Hindlimb muscle (tissue), 1 donor: ENCODE results near the gene CASR. TPM values are rescaled to one million over a fixed set of nuclear protein-coding genes. Genes with fewer than 3 reads are reported as not detected.

Experiments
- DNase-seq: peaks from one replicate; pipeline ENCODE4 v3.0.0-alpha.2; 2013
- polyA plus RNA-seq: library from polyadenylated mRNA; unstranded; fragments of 120-200 nt; gene quantifications from one replicate; pipeline ENCODE4 v1.2.1, GENCODE V29; 2013; ENCODE audit not compliant: insufficient read length

The CASR gene
- polyA plus RNA-seq, 1 donor = not detected

DNA sequence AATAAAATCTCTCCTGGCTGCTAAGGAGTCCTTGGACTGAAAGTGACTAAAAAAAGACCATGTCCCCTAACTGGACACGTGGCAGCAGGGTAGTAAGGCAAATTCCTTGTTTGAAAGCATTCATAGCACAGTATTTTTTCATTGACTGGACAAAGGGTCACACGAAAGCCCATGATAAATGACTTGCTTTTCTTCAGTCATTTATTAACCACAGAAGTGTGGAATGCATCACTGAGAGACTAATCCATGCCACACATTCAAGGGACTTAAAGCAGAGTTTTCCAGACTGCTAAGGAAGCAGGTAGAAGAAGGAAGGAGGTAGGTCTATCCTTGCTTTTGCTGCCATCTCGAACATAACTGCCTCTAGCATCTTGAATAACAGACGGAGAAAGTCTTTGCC is 31.2 kb downstream of the CASR start:
- DNase-seq = no peak

DNA sequence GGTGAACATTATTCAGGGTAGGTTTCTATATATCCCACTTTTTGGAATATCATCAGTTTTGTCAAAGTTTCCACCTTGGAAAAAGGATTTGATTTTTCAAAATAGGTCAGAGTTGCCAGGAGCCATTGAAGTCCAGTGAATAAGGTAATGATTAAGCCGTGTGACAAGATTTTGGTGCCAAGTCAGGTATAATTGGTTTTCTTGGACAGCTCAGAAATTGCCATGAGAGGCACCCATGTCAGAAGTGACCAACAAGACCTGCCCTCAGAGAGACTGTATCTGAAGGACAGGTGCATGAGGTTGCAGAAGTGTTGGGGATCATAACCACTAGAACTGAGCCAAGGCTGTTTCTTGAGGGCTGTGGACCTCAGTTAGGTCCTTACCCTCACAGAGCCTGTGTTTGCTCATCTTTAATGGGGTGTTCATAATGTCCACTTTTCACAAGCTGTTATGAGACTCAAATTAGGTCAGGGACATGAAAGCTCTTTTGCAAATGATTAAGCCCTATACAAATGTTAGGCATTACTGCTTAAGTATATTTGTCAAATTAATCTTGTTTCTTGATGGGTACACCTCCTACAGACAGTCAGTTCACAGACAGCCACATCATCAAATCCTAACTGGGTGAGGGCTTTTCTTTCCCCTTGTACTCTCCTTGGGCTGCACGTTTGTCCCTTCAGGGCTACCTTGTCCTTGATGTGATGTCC is 32.3 kb downstream of the CASR start:
- DNase-seq = no peak

GRCh38 chr3:122217901-122218300 is 34.4 kb downstream of the CASR start:
- no peak for DNase-seq

DNA sequence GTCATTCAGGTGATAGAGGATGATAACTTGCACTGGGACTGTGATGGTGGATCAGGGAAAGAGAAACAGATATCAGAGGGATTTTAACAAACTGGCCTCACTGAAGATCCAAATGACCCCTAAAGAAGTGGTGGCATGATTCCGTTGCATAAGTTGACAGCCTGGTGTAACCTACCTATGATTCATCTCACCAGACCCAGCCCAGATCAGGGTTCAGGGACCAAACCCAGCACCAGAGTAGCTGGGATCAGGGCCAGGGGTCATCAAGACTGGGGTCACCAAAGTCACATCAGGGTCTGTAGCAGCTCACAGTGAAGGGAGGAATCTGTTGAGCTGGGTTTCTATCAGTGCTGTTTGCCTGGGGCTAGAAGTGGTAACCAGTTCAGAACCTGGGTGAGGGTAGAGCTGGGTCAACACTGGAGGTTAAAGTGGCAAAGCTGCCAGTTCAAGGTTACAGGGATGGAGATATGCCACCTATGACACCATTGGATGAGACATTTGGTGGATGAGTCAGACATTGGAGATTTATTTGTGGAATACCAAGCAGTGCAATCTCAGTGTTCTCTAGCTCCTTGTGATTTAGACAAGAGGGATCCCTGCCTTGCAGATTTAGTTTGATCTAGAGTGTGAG is 35.9 kb downstream of the CASR start:
- DNase-seq = no peak

- no peak for DNase-seq
Measured at GRCh38 chr3:122227036-122227781, 43.7 kb downstream of the CASR start.

DNA sequence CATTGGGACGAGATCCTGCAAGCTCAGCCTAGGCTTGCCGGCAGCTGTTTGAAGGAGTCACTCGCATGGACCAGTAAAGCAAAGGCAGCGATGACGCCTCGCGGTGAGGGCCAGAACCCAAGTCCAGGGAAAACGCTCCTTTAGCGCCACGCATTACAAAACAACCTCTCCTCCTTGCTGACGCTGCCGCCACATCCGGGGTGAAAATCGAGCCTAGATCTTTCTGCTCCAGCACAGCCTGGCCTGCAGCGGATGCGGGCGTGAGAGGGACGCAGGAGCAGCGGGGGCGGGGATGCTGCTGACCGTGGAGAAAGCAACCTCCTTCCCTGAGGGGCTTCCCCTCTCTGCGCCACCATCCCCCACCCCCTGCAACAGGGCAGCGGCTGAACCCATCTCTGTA is 46.7 kb downstream of the CASR start:
- DNase-seq = no peak

DNA sequence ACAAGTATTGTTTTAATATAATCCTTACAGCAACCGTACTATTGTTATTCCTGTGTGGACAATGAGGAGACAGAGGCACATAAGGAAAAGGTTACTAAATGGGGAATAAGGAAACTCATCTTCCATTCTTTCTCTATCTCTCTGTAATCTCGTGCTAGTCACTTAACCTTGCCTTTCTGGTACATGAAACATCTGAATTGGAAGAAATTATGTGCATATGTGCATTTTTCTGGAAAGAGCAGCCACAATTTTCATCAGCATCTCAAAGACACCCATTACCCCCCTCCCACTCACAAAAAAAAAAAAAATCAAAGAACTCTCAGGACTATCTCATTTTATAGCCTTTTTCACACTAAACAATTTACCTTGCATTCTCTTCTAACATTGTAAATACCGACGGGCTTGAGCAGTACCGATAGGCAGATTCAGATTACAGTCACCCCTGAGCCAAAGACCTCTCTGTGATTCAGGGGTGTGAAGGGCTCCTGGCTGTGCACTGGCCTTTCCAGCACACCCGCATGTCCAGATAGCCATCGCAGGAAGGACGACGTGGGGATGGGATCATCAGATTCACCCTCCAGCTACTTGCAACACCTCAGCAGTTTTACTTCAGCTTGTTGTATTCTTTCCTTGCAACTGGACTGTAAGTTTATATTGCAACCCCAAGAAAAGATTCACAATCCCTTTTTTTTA is 48.1 kb downstream of the CASR start:
- DNase-seq = no peak

DNA sequence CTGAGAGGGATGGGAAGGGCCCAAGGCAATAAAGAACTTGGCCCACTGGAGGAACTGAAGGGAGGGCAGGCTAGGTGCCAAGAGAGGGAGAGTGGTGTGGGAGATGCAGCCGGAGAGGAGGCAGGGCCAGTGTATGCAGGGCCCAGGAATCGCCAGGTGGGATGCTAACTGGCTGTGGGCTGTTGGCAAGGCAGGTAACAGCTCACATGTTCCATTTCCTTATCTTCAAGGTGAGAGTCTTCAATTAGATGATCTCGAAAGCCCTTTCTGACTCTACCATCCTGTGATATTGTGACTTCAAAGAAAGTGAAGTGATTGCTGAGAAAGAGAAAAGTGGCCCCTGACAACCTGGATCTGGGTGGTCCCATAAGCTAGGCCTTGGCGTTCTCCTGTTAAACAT is 49.0 kb downstream of the CASR start:
- no peak for DNase-seq

DNA sequence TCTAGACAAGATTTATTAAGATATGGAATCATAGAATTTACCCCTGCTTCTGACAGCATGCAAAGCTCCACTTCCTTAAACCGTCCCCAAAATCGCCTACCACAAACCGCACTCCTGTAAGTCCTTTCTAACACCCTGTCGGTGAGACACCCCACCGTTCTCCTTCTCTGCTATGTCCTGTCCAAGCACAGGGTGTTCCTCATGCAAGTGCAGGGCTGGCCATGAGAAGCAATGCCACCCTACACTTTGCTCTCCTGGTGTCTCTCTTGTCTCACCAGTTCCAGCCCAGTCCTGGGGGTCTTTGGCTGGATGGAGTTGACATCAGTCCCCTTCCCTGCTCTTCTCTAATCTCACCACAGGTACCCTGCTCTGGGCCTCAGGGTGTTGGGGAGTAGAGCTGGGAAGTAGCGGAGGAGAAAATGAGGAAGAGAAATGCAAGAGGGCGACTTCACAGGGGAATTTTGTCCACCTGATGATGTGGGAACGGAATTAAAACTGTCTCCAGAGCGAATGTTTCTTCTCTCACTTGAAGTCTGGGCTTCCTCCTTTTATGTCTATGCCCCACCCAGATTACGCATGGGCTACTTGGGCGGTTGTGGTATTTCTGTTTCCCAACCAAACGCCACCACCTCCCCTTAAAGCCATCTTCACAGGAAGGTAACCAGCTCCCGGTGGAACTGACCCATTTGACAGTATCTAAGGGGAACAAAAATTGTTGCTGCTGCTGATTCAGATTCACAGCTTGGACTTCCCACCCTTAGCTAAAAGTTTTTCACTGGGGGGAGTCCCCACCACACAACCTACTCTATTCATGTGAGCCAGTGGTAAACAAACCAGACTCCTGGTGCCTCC is 49.9 kb downstream of the CASR start:
- no peak for DNase-seq

DNA sequence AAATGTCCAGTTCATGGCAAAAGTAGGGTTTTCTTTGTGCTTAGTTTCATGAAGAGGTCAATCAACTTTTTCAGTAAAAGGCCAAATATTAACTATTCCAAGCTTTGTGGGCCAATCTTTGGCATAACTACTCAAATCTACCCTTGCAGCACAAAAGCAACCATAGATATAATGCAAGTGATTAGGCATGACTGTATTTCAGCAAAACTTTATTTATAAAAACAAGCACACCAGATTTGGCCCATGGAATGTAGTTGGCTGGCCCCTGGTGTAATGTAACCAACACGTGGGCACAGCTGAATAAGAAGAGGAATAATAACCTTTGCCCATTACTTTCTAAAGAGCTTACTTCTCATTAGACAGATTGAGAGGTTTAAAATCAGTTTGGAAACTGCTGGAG is 50.6 kb downstream of the CASR start:
- no peak for DNase-seq

DNA sequence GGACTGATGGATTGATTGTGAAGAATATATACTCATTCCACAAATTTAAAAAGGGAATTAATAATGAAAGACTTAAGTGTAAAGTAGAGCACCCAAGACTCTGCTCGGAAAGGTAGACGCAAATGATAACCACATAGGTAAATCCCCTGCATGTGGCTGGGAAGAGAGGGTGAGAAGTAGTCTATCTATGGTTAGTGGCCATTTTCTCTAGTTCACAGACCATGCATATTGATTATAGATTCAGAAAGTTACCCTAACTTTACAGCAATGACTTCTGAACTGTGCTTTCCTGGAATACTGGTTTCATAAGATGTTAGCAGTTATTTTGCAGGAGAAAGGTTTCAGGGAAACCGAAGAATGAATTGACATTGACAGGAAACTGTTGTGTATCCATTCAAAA is 51.7 kb downstream of the CASR start:
- DNase-seq = no peak

DNA sequence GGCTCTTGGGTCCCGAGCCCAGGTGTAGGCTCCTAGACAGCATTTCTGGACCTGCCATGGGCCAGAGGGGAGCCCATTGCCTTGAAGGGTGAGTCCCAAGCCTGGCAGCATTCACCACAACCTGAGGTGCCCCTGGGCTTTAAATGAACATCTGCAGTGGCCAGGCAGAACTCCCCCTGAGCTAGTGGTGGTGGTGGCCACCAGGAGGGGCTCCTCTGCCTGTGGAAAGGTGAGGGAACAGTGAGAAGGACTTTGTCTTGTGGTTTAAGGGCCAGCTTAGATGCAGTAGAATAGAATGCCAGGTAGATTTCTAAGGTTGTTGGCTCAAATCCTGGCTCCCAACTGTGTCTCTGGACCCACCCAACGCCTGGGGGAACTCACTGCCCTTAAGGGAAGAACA is 55.6 kb downstream of the CASR start:
- no peak for DNase-seq

- no peak for DNase-seq
Measured at GRCh38 chr3:122245513-122246174, 62.2 kb downstream of the CASR start.

- no peak for DNase-seq
Measured at GRCh38 chr3:122246199-122246598, 62.7 kb downstream of the CASR start.

- no peak for DNase-seq
Measured at GRCh38 chr3:122247087-122247824, 63.8 kb downstream of the CASR start.

DNA sequence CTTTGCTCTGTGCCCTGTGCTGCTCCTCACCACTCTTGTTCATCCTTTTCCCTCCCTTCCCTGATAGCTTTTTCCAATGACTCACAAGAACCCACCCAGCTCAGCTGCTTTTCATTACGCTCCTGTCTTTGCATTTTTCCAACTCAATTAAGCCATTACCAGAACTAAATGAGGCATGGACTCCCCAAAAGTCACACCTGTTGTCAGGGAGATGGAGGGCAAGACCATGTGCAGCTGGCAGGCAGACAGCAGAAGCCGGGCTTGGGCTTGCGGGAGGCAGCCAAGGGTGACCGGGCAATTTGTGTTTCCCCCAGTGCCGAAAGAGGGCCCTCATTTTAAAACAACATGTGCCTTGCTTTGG is 64.3 kb downstream of the CASR start:
- no peak for DNase-seq

DNA sequence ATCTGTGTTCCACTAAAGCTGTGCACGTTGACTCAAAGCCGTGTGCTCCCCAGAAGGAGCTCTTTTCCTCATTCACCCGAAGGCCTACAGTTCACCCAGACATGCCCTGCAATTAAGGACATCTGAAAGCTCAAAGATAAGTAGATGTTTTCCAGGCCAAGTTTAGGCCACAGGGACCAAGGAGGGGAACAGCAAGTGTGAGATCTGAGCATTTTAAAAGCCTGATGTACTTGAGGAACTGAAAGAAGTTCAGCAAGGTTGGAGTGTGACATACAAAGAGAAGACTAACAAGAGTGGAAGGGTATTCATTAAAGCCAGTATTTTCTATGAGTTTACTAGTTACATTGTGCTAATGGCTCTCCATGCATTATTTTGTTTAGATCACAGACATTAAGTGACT is 68.0 kb downstream of the CASR start:
- DNase-seq = no peak

- no peak for DNase-seq
Measured at GRCh38 chr3:122253581-122253980, 70.1 kb downstream of the CASR start.

DNA sequence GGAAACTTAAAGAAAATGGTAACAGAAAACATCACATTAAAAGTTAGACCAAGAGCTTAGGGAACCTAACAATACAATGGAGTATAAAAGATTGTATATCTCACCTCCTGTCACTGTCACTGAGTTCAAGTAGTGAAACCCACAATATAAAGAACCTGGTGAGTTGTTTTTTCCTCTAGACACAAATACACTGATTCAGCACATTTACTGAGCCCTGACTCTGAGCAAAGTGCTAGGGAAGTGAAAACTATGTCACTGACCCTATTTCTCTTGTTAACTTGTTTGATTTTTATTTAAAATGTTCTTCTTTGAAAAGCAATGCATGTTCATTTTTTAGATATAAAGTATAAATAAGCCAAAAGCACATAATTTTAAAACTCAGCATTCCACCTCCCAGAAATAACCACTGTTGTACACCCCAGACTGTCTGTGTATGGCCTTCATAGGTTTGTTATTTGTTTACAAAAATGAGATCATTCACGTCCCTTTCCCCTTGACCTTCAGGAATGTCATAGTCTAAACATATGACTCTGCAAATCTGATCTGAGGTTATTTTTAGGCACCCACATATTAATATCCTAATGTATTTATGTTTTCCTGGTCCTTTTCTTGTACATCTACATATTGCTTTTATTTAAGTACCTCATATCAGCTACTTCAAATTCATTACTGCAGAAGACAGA is 72.4 kb downstream of the CASR start:
- no peak for DNase-seq

- DNase-seq = no peak
Measured at GRCh38 chr3:122257644-122258364, 74.3 kb downstream of the CASR start.
